RPMI7951 (cell line): ENCODE results near the gene ONECUT2. TPM values are rescaled to one million over a fixed set of nuclear protein-coding genes. Genes with fewer than 3 reads are reported as not detected.
"Not testable (repeated sequence)": the region's sequence is repeated elsewhere in the genome, so short reads cannot be mapped to it uniquely, and the experiment has no call there.

Experiments
- DNase-seq: peaks from one replicate; pipeline ENCODE4 v3.0.0-alpha.2; 2012; ENCODE audit warnings: low read depth
- total RNA-seq: library from RNA; depleted of rRNA; stranded (reverse); fragments of >200 nt; shearing (Covaris generic); gene quantifications from 2 replicates; pipeline ENCODE4 v1.2.3, GENCODE V29; 2014

The ONECUT2 gene
- total RNA-seq, 1 experiment from 2014 or later: 0.12 TPM

GRCh38 chr18:57445488-57446319 lies 10.5 kb downstream of the ONECUT2 start:
- no peak for DNase-seq

DNA sequence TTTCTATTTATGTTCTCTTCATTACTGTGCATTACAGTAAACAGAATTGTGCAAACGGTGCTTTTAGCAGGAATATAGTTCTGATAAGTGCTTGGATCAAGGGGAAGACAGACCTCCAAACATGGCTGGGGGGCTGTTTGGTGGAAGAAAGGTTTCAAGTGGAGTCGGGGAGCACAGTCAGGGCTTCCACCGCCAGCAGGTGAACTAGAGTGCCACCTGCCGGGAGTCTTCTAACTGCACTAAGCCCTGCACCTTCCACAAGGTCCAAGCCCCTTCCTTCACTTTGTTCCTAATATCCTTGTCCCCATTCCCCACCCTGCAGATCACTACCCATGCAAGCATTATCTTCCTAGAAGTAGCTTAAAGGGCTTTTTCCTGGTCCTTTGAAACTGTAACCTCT lies 11.1 kb downstream of the ONECUT2 start:
- DNase-seq: no peak

- DNase-seq: peak; percentile 29
Measured at GRCh38 chr18:57447154-57447621, 12.0 kb downstream of the ONECUT2 start.

GRCh38 chr18:57455576-57456129 lies 20.5 kb downstream of the ONECUT2 start:
- DNase-seq: no peak

DNA sequence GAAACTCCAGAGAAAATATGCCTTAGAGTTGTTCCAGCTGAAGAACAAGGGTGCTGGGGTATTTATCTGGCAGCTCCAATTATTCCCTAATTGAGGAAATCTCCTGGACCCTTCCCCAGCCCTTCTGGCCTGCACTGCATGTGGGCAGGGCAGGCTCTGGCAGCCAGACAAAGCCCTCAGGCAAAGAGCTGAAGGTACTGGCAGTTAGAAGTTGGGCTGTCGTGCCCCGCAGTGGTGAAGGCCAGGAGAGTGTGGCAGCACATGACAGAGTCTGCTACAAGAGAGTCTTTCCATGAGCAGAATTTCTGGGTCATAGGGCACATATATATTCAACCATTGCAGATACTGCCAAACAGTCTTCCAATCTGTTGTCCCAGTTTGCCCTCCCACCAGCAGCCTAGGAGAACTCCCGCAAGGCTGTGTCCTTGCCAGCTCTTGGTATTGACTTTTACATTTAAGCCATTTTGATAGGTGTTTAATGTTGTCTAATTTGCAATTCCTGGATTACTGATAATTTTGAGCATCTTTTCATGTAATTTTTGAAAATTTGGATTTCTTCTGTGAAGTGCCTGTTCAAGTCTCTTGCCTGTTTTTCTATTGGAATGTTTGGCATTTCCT lies 26.6 kb downstream of the ONECUT2 start:
- no peak for DNase-seq

DNA sequence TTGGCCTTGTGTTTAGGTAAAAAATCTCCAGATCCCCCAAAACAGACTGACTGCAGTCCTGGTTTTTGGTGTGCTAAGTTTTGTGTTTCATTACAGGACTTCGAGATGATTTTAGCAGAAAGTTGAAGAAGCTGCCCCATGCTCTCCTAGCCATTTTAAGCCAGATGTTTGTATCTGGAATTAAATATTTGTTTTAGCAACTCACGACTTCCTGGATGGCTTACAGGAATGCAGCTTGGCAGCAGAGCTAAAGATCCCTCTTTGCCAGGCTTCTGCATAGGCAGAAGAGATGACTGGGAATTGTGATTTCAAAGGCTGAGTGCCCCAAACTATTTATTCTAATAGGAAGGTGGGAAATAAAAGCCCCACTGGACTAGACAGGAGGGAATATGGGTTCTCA lies 31.1 kb downstream of the ONECUT2 start:
- DNase-seq: no peak

GRCh38 chr18:57466745-57467409 lies 31.7 kb downstream of the ONECUT2 start:
- DNase-seq: no peak

GRCh38 chr18:57469884-57470283 lies 34.7 kb downstream of the ONECUT2 start:
- no peak for DNase-seq

DNA sequence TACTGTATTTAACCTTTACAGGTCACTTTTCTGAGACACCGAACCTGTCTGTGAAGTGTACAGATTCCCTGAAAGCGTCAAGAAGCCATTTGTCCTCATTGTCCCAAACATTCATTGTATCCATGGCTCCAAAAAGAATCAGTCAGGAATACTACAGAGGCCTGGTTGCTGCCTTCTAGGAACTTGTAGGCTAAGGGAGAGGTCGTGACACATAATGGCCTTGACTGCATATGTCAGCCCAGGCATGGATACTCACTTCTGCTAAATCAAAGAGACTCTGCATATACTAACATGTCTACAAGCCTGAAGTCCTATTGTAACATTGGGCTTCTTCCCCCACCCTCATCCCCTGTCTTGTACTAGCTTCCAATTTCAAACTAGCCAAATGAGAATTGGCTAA lies 40.2 kb downstream of the ONECUT2 start:
- DNase-seq: no peak

DNA sequence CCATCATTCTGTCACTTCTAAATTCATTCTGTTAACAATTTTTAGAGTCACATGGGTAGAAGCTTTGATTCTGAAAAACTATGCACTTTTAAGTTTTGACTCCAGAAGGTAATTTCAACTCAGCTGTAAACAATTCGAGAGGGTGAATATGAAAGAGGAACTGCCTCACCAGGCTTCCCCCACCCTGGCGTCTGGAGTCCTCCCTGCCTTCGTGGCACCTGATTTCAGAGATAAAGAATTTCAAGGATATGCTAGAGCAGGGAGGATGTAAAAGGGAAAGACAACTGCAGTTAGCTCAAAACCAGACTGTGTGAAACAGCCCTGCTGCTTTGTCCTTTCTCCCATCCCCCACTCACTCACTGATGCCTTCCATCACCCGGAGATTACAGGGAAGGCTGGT lies 40.7 kb downstream of the ONECUT2 start:
- no peak for DNase-seq

DNA sequence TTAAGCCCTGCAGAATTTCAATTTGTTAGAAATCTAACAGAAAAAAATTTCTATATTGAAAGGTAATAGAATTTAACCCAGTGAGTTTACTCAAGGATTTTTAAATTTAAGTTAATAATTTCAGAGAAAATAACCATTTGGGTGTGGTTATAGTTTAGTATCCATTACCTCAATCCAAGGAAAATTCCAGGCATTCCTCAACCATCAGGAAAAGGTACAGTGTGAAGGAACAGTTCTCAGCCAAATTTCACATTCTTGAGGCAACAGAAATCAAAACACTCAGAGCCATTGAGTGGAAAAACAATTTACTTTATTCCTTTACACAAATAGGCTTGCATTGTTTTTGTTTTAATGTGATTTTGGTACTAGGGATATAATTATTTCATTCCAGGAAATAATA lies 45.6 kb downstream of the ONECUT2 start:
- no peak for DNase-seq

GRCh38 chr18:57497372-57498294 lies 62.5 kb downstream of the ONECUT2 start:
- DNase-seq: peak; percentile 4

DNA sequence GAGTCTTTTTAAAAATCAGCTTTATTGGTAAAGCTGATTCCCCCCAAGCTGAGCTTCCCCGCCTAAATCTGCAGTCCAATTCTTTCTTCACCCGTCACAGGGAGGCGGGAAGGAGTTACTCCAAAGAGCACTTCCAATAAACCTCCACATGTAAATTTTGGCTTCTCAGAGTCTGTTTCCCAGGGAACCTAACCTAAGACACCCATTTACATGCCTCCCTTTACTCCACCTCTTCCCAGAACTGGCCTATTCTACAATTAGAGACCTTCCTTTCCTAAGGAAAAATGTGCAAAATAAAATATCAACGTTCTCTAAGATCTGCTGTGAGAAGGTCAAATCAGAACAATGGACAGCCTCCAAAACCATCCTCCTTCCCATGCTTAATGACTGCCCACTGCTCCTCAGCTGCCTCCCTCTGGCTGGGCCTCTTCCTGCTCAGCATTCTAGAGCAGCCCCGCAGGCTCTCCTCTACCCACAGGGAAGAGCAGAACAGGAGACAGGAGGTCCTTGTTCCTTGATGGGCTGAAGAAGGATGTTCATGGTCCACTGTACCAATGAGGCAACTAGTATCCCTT lies 63.6 kb downstream of the ONECUT2 start:
- no peak for DNase-seq

- DNase-seq: no peak
Measured at GRCh38 chr18:57502624-57503023, 67.5 kb downstream of the ONECUT2 start.

GRCh38 chr18:57505231-57505630 lies 70.1 kb downstream of the ONECUT2 start:
- DNase-seq: no peak

DNA sequence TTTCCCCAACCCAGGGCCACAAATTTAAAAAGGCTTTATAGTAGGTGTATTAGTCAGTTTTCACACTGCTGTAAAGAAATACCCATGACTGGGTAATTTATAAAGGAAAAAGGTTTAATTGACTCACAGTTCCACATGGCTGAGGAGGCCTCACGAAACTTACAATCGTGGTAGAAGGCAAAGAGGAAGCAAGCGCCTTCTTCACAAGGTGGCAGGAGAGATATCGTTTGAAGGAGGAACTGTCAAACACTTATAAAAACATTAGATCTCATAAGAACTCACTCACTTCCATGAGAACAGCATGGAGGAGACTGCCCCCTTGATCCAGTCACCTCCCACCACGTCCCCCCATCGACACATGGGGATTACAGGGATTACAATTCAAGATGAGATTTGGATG lies 80.9 kb downstream of the ONECUT2 start:
- DNase-seq: no peak

GRCh38 chr18:57518533-57518932 lies 83.4 kb downstream of the ONECUT2 start:
- DNase-seq: no peak

GRCh38 chr18:57519668-57520424 lies 84.7 kb downstream of the ONECUT2 start:
- DNase-seq: peak; percentile 30

DNA sequence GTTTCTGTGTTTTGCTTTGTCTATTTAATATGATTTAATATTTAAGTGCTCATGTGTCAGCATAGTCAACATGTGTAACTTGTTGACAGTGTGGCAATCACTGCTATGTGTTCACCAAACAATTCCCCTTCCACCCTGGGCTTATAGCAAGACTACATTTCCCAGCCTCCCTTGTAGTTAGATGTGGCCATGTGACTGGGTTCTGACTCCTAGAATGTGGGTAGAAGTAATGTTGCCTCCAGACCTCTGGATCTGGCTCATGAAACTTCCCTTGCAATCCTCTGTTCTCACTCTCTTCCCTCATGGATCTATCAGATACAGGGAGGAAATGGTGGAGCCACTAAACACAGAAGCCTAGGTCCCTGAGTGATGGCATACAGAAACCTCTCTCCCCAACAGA lies 87.2 kb downstream of the ONECUT2 start:
- not testable (repeated sequence) for DNase-seq
